ENCODE measurements around the gene C10orf95. TPM values are rescaled to one million over a fixed set of nuclear protein-coding genes. Genes with fewer than 3 reads are reported as not detected.

Gene C10orf95
- total and polyA plus RNA-seq, 2 of the 13 experiments (the other 11 are each of a cell fraction or from before 2014, with no cell fraction given) = 0.05 to 0.07 TPM

GRCh38 chr10:102434394-102435132 lies 16.8 kb downstream of the C10orf95 start (continued):
- TF ChIP-seq JUNB (CRISPR knock-in tag; IDR thresholded peaks at IDR 0.05; ENCODE audit: borderline replicate concordance) (no peak; the same call in 1 of the 2 replicates), SRF (IDR thresholded peaks at IDR 0.05; ENCODE audit: low read depth, low read length) (no peak), ZNF160 (CRISPR knock-in tag; IDR thresholded peaks at IDR 0.05) (peak; percentile 66; the same call in 1 of the 2 replicates), ZNF556 (CRISPR knock-in tag; IDR thresholded peaks at IDR 0.05; ENCODE audit: borderline replicate concordance) (no peak), ZNF275 (CRISPR knock-in tag; IDR thresholded peaks at IDR 0.05; ENCODE audit: borderline replicate concordance) (no peak), ZNF749 (CRISPR knock-in tag; IDR thresholded peaks at IDR 0.05; ENCODE audit: borderline replicate concordance) (peak; percentile 46; the same call in 1 of the 2 replicates), SNAI1 (CRISPR knock-in tag; IDR thresholded peaks at IDR 0.05; ENCODE audit: borderline replicate concordance) (no peak), PHF21A (CRISPR knock-in tag; IDR thresholded peaks at IDR 0.05) (peak; percentile 64; the same call in 1 of the 2 replicates), SIN3B (IDR thresholded peaks at IDR 0.05; ENCODE audit: low read length) (no peak), MTA3 (CRISPR knock-in tag; IDR thresholded peaks at IDR 0.05) (no peak), HIC2 (CRISPR knock-in tag; IDR thresholded peaks at IDR 0.05; ENCODE audit: low read depth) (peak; percentile 77), BRCA1 (CRISPR knock-in tag; IDR thresholded peaks at IDR 0.05) (no peak), ZNF562 (CRISPR knock-in tag; IDR thresholded peaks at IDR 0.05; ENCODE audit: borderline replicate concordance) (no peak), RCOR2 (CRISPR knock-in tag; IDR thresholded peaks at IDR 0.05) (0 out of 2 replicates have a peak, but pooled peaks have one; percentile 41), KDM5A (IDR thresholded peaks at IDR 0.05; ENCODE audit: borderline replicate concordance, low read length) (no peak), ZKSCAN5 (CRISPR knock-in tag; IDR thresholded peaks at IDR 0.05) (no peak), SMYD3 (CRISPR knock-in tag; IDR thresholded peaks at IDR 0.05) (no peak)
- TF ChIP-seq, protein P1, sequence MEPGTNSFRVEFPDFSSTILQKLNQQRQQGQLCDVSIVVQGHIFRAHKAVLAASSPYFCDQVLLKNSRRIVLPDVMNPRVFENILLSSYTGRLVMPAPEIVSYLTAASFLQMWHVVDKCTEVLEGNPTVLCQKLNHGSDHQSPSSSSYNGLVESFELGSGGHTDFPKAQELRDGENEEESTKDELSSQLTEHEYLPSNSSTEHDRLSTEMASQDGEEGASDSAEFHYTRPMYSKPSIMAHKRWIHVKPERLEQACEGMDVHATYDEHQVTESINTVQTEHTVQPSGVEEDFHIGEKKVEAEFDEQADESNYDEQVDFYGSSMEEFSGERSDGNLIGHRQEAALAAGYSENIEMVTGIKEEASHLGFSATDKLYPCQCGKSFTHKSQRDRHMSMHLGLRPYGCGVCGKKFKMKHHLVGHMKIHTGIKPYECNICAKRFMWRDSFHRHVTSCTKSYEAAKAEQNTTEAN (CRISPR knock-in tag; conservative IDR thresholded peaks at IDR 0.05) = no peak
- TF ChIP-seq, protein P2, sequence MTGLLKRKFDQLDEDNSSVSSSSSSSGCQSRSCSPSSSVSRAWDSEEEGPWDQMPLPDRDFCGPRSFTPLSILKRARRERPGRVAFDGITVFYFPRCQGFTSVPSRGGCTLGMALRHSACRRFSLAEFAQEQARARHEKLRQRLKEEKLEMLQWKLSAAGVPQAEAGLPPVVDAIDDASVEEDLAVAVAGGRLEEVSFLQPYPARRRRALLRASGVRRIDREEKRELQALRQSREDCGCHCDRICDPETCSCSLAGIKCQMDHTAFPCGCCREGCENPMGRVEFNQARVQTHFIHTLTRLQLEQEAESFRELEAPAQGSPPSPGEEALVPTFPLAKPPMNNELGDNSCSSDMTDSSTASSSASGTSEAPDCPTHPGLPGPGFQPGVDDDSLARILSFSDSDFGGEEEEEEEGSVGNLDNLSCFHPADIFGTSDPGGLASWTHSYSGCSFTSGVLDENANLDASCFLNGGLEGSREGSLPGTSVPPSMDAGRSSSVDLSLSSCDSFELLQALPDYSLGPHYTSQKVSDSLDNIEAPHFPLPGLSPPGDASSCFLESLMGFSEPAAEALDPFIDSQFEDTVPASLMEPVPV (CRISPR knock-in tag; IDR thresholded peaks at IDR 0.05) = peak; percentile 61; the same call in 1 of the 2 replicates
- TF ChIP-seq, protein P3, sequence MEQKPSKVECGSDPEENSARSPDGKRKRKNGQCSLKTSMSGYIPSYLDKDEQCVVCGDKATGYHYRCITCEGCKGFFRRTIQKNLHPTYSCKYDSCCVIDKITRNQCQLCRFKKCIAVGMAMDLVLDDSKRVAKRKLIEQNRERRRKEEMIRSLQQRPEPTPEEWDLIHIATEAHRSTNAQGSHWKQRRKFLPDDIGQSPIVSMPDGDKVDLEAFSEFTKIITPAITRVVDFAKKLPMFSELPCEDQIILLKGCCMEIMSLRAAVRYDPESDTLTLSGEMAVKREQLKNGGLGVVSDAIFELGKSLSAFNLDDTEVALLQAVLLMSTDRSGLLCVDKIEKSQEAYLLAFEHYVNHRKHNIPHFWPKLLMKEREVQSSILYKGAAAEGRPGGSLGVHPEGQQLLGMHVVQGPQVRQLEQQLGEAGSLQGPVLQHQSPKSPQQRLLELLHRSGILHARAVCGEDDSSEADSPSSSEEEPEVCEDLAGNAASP (CRISPR knock-in tag; IDR thresholded peaks at IDR 0.05; ENCODE audit: borderline replicate concordance) = no peak
